Tibial artery (tissue), 4 donors: ENCODE results near the gene ARHGAP45.

Experiments
- DNase-seq, 2 donors: peaks; one replicate each; pipeline ENCODE4 v3.0.0-alpha.2; 2019
- H3K27ac ChIP-seq, 2 donors: fragments of 200-600 bp; sonication (generic) in 1 of 2; 1 replicate in 1 of 2; 2 replicates in 1 of 2; pipeline ENCODE4 v1.5.1; 2018 to 2019; ENCODE audit warnings: mild to moderate bottlenecking in 1 of 2
- H3K27me3 ChIP-seq, 2 donors: fragments of 200-600 bp; sonication (generic) in 1 of 2; one replicate each; pipeline versions ENCODE4 v1.5.1 to v1.6.0; 2016 to 2019
- H3K36me3 ChIP-seq, 3 donors: fragments of 200-600 bp; sonication (generic) in 2 of 3; one replicate each; pipeline ENCODE4 v1.5.1; 2016 to 2019; ENCODE audit warnings: mild to moderate bottlenecking in 2 of 3
- H3K4me1 ChIP-seq, 4 donors: fragments of 200-600 bp; sonication (generic) in 2 of 4; 1 replicate in 3 of 4; 2 replicates in 1 of 4; pipeline ENCODE4 v1.5.1; 2016 to 2019
- H3K4me3 ChIP-seq, 2 donors: fragments of 200-600 bp; sonication (generic) in 1 of 2; 1 replicate in 1 of 2; 2 replicates in 1 of 2; pipeline ENCODE4 v1.5.1; 2018 to 2019; ENCODE audit warnings: mild to moderate bottlenecking in 2 of 2
- H3K9me3 ChIP-seq, 3 donors: fragments of 200-600 bp; sonication (generic) in 1 of 3; one replicate each; pipeline ENCODE4 v1.5.1; 2016 to 2019
- CTCF ChIP-seq, 2 experiments: fragments of 200-600 bp in 1 of 2; fragments of 450-650 bp in 1 of 2; IDR thresholded peaks; one replicate each; pipeline ENCODE4 v1.5.1; 2017 to 2019; ENCODE audit warnings: antibody characterized with exemption in 2 of 2, mild to moderate bottlenecking in 1 of 2, moderate library complexity in 1 of 2
- intact Hi-C: fragments of 100-400 bp; cut with DNase I; formaldehyde crosslinking; loops from one replicate; pipeline ENCODE4 v1.15.0; 2023; ENCODE audit warnings: low total_unique reads

Gene ARHGAP45

GRCh38 chr19:1089126-1089771 lies 22.3 kb downstream of the ARHGAP45 start:
- no peak for TF ChIP-seq CTCF (IDR thresholded peaks at IDR 0.05)
- H3K4me3 ChIP-seq, result no peak overlapping the region
- no peak for DNase-seq
- peaks cover 0 to 21% (median 15%) of the 10 kb centered on the region in 4 donors for H3K4me1 ChIP-seq
- peaks cover 0 to 6% of the 10 kb centered on the region in 2 donors for H3K27me3 ChIP-seq
- H3K27ac ChIP-seq, result no peak overlapping the region
- H3K36me3 ChIP-seq, result peaks cover 48 to 74% (median 48%) of the 10 kb centered on the region in 3 donors
- intact Hi-C loops, result no loop called here
- no peaks in the 10 kb centered on the region for H3K9me3 ChIP-seq

GRCh38 chr19:1089891-1090290 lies 22.9 kb downstream of the ARHGAP45 start:
- intact Hi-C loops, result loop anchor here (5.0 kb wide), 1 partner anchor 48 kb away; the partner anchor contains the start of gene ABCA7
- no peaks in the 10 kb centered on the region for H3K9me3 ChIP-seq
- peaks cover 0 to 26% (median 20%) of the 10 kb centered on the region in 4 donors for H3K4me1 ChIP-seq
- H3K27ac ChIP-seq, result no peak overlapping the region
- no peak overlapping the region for H3K4me3 ChIP-seq
- DNase-seq, result no peak
- TF ChIP-seq CTCF (IDR thresholded peaks at IDR 0.05), result no peak
- H3K36me3 ChIP-seq, result peaks cover 48 to 74% (median 48%) of the 10 kb centered on the region in 3 donors
- H3K27me3 ChIP-seq, result no peaks in the 10 kb centered on the region

- DNase-seq, result no peak
- TF ChIP-seq CTCF (IDR thresholded peaks at IDR 0.05), result no peak
Measured at GRCh38 chr19:1090731-1091543, 24.0 kb downstream of the ARHGAP45 start.

GRCh38 chr19:1091544-1092175 lies 24.7 kb downstream of the ARHGAP45 start:
- TF ChIP-seq CTCF (IDR thresholded peaks at IDR 0.05), result no peak
- H3K36me3 ChIP-seq, result peaks cover 48 to 71% (median 48%) of the 10 kb centered on the region in 3 donors
- no peak for DNase-seq
- no peaks in the 10 kb centered on the region for H3K9me3 ChIP-seq
- intact Hi-C loops, result loop anchor here (5.0 kb wide), 1 partner anchor 49 kb away; the partner anchor contains the start of gene ABCA7
- no peaks in the 10 kb centered on the region for H3K27me3 ChIP-seq
- no peak overlapping the region for H3K4me3 ChIP-seq
- H3K27ac ChIP-seq, result no peak overlapping the region
- H3K4me1 ChIP-seq, result peaks cover 0 to 33% (median 25%) of the 10 kb centered on the region in 4 donors

More at GRCh38 chr19:1090731-1091543, 24.0 kb downstream of the ARHGAP45 start:
- Histone ChIP-seq H3K4me1 (peaks cover 0 to 33% (median 25%) of the 10 kb centered on the region in 4 donors), H3K36me3 (peaks cover 48 to 74% (median 48%) of the 10 kb centered on the region in 3 donors), H3K9me3 (no peaks in the 10 kb centered on the region), H3K27me3 (no peaks in the 10 kb centered on the region), H3K27ac (no peak overlapping the region), H3K4me3 (no peak overlapping the region)
- intact Hi-C loops, result loop anchor here (5.0 kb wide), 1 partner anchor 49 kb away; the partner anchor contains the start of gene ABCA7

DNA sequence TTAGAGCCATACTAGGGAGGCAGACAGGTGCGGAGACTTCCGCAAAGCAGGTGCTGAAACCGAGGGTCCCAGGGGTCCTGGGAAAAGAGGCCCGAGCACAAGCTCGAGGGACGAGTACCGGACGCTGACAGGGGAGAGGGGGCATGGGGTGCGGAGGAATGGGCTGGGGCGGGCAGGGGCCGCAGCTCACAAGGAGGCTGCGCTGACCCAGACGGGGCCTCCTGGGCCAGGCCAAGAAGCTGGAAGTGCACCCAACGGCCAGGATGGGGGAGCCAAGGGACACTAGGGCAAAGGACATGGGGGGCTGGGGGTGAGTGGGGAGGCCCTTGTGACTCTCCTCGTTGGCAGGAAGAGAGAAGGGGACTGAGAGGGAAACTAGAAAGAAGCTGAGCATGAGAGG lies 26.4 kb downstream of the ARHGAP45 start:
- DNase-seq, result no peak
- no peak overlapping the region for H3K4me3 ChIP-seq
- TF ChIP-seq CTCF (IDR thresholded peaks at IDR 0.05), result no peak
- H3K27ac ChIP-seq, result no peak overlapping the region
- peaks cover 0 to 36% (median 27%) of the 10 kb centered on the region in 4 donors for H3K4me1 ChIP-seq
- intact Hi-C loops, result loop anchor here (5.0 kb wide), 1 partner anchor 51 kb away; the partner anchor contains the start of gene ABCA7
- no peaks in the 10 kb centered on the region for H3K9me3 ChIP-seq
- H3K27me3 ChIP-seq, result no peaks in the 10 kb centered on the region
- peaks cover 38 to 54% (median 39%) of the 10 kb centered on the region in 3 donors for H3K36me3 ChIP-seq
